ENCODE data around the gene WNT7A.

Gene WNT7A

DNA sequence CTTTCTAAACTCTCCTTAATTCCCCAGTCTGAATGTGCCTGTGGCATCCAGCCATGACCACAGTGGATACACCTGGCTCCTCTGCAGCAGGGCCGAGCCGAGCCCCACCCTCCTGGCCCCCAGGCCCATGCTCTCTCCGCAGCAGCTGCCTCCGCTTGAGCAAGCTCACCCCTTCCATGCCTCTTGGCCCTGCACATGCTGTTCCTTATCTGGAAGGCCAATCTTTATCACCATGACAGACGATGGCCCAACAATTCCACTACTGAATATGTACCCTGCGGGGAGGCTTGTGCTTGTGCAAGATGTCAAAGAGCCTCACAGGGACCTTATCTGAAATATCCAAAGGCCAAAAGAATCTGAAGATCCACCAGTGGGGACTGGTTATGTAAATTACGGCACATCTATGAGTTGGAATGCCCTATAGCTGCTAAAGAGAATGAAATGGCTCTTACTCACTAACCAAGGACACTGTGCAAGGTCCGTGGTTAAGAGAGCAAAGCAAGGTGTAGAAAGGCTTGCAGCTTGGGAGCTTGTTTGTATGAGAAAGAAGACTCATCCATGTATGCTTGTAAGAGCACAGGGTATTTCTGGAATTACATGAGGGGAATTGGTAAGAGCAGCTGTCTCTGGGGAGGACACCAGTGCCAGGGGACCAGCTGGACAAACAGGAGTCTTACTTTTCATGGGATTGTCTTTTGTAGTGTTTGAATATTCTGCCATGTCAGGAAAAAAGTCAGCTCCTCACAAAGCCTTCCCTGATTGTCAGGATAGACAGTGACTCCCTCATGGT is 55.2 kb downstream of the WNT7A start:
- no peaks in the 10 kb centered on the region for H3K36me3 ChIP-seq (ENCODE audit: insufficient read depth, low read length)
- H3K9me2 ChIP-seq (ENCODE audit: low read depth, low read length): no peaks in the 10 kb centered on the region
- H3K4me2 ChIP-seq (ENCODE audit: low read length): no peak overlapping the region
- H3K4me3 ChIP-seq (ENCODE audit: low read depth, low read length, poor library complexity, severe bottlenecking): no peak overlapping the region
- no peaks in the 10 kb centered on the region for H3F3A ChIP-seq (ENCODE audit: insufficient read depth, low read length)
- no peaks in the 10 kb centered on the region for H4K20me1 ChIP-seq (ENCODE audit: insufficient read depth, low read length)
- H3K27me3 ChIP-seq (ENCODE audit: insufficient read depth, low read length): no peaks in the 10 kb centered on the region
- H3K79me2 ChIP-seq (ENCODE audit: insufficient read depth, low read length): no peaks in the 10 kb centered on the region
- no peak overlapping the region for H3K27ac ChIP-seq (ENCODE audit: low read depth, low read length, poor library complexity, severe bottlenecking)
- H3K4me1 ChIP-seq (ENCODE audit: insufficient read depth, low read length, severe bottlenecking): no peaks in the 10 kb centered on the region
- no peak overlapping the region for H2AFZ ChIP-seq (ENCODE audit: low read length)
- TF ChIP-seq, protein P1, sequence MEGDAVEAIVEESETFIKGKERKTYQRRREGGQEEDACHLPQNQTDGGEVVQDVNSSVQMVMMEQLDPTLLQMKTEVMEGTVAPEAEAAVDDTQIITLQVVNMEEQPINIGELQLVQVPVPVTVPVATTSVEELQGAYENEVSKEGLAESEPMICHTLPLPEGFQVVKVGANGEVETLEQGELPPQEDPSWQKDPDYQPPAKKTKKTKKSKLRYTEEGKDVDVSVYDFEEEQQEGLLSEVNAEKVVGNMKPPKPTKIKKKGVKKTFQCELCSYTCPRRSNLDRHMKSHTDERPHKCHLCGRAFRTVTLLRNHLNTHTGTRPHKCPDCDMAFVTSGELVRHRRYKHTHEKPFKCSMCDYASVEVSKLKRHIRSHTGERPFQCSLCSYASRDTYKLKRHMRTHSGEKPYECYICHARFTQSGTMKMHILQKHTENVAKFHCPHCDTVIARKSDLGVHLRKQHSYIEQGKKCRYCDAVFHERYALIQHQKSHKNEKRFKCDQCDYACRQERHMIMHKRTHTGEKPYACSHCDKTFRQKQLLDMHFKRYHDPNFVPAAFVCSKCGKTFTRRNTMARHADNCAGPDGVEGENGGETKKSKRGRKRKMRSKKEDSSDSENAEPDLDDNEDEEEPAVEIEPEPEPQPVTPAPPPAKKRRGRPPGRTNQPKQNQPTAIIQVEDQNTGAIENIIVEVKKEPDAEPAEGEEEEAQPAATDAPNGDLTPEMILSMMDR (IDR thresholded peaks at IDR 0.05; ENCODE audit: low read length): no peak
- no peak for TF ChIP-seq EZH2 (IDR thresholded peaks at IDR 0.05; ENCODE audit: borderline replicate concordance, low read length)
- no peak overlapping the region for H3K9ac ChIP-seq (ENCODE audit: low read length)
- H3K9me3 ChIP-seq (ENCODE audit: low read length): no peaks in the 10 kb centered on the region

DNA sequence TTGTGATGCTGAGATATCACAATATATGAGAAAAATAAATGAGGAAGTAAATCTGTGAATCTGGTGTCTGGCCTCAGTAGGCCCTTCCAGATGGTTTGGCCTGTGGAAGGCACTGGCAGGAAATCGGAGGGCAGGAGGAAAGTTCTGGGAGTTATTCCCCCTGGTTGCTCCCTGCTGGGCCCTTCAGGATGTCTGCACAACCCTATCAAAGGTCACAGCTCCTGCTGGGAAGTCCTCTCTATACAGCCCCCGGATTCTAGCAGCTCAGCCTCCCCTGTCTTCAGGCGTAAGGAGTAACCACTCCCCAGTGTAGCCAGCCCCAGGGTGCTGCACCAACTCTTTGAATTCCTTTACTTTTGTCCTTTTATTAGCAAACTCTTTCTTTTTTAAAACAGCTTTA is 56.2 kb downstream of the WNT7A start:
- H3K36me3 ChIP-seq (ENCODE audit: insufficient read depth, low read length): no peaks in the 10 kb centered on the region
- no peaks in the 10 kb centered on the region for H3K9me3 ChIP-seq (ENCODE audit: low read length)
- H3F3A ChIP-seq (ENCODE audit: insufficient read depth, low read length): no peaks in the 10 kb centered on the region
- H3K9ac ChIP-seq (ENCODE audit: low read length): no peak overlapping the region
- H2AFZ ChIP-seq (ENCODE audit: low read length): no peak overlapping the region
- TF ChIP-seq, protein P1 (IDR thresholded peaks at IDR 0.05; ENCODE audit: low read length): no peak
- H3K9me2 ChIP-seq (ENCODE audit: low read depth, low read length): no peaks in the 10 kb centered on the region
- no peaks in the 10 kb centered on the region for H4K20me1 ChIP-seq (ENCODE audit: insufficient read depth, low read length)
- no peaks in the 10 kb centered on the region for H3K27me3 ChIP-seq (ENCODE audit: insufficient read depth, low read length)
- H3K4me2 ChIP-seq (ENCODE audit: low read length): no peak overlapping the region
- no peaks in the 10 kb centered on the region for H3K79me2 ChIP-seq (ENCODE audit: insufficient read depth, low read length)
- no peak overlapping the region for H3K4me3 ChIP-seq (ENCODE audit: low read depth, low read length, poor library complexity, severe bottlenecking)
- H3K27ac ChIP-seq (ENCODE audit: low read depth, low read length, poor library complexity, severe bottlenecking): no peak overlapping the region
- H3K4me1 ChIP-seq (ENCODE audit: insufficient read depth, low read length, severe bottlenecking): no peaks in the 10 kb centered on the region

DNA sequence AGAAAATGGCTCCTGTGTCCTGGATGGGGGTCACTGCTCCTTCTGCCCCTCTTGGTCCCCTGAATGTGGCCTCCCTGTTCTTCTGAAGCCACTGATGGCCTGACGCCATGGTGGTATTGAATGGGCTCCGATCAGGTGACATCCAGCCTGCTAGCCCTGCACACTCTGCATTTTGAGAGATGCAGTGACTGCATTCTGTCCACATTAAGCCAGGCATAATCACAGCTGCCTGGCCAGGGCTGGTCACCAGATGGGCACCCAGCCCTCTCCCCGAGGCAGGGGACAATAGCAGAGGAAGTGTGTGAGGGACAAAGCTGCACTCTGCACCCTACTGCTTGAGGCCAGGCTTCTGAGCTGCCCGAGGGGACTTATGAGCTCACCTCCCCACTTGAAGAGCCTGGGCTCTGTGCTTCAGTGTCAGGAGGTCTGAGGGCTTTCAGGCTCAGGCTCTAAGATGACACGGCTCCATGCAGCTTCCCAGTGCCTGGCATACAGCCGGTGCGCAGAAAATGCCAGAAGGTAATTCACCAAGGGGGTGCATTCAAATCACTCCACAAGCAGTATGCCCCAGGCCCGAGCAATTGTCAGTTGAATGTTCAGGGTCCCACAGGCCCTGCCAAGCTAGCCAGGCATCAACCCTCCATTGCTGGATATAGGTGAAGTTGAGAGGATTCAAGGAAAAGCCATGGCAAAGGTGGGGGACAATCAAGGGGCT is 56.8 kb downstream of the WNT7A start:
- no peak overlapping the region for H2AFZ ChIP-seq (ENCODE audit: low read length)
- no peak overlapping the region for H3K4me2 ChIP-seq (ENCODE audit: low read length)
- H3K27ac ChIP-seq (ENCODE audit: low read depth, low read length, poor library complexity, severe bottlenecking): no peak overlapping the region
- TF ChIP-seq, protein P1 (IDR thresholded peaks at IDR 0.05; ENCODE audit: low read length): no peak
- TF ChIP-seq EZH2 (IDR thresholded peaks at IDR 0.05; ENCODE audit: borderline replicate concordance, low read length): no peak
- H3K4me1 ChIP-seq (ENCODE audit: insufficient read depth, low read length, severe bottlenecking): no peaks in the 10 kb centered on the region
- H4K20me1 ChIP-seq (ENCODE audit: insufficient read depth, low read length): no peaks in the 10 kb centered on the region
- H3K9me3 ChIP-seq (ENCODE audit: low read length): no peaks in the 10 kb centered on the region
- no peaks in the 10 kb centered on the region for H3K9me2 ChIP-seq (ENCODE audit: low read depth, low read length)
- no peaks in the 10 kb centered on the region for H3K27me3 ChIP-seq (ENCODE audit: insufficient read depth, low read length)
- no peak overlapping the region for H3K4me3 ChIP-seq (ENCODE audit: low read depth, low read length, poor library complexity, severe bottlenecking)
- H3K79me2 ChIP-seq (ENCODE audit: insufficient read depth, low read length): no peaks in the 10 kb centered on the region
- H3K36me3 ChIP-seq (ENCODE audit: insufficient read depth, low read length): no peaks in the 10 kb centered on the region
- H3K9ac ChIP-seq (ENCODE audit: low read length): no peak overlapping the region
- no peaks in the 10 kb centered on the region for H3F3A ChIP-seq (ENCODE audit: insufficient read depth, low read length)

Measured in OCI-LY1 (cell line).